ENCODE data around the gene RGS11.

GRCh38 chr16:234468-235305, 41.1 kb downstream of the RGS11 start, which contains the start of gene FAM234A:
- peak in 2 of 3 experiments; percentile 36 to 40 for TF ChIP-seq CTCF (IDR thresholded peaks at IDR 0.05)
- peak; percentile 94 for TF ChIP-seq POLR2A (IDR thresholded peaks at IDR 0.05; ENCODE audit: low read depth)
